22Rv1 (cell line): ENCODE results near the gene TRUB1.

Experiments used
- ZFX ChIP-seq: fragments of 450-650 bp; IDR thresholded peaks from 2 replicates; pipeline ENCODE4 v1.6.1; 2017; ENCODE audit warnings: antibody characterized with exemption, borderline replicate concordance
- TF ChIP-seq, protein P1 (sequence below): fragments of 450-650 bp; IDR thresholded peaks from 2 replicates; pipeline ENCODE4 v1.5.1; 2017; ENCODE audit warnings: mild to moderate bottlenecking

DNA sequence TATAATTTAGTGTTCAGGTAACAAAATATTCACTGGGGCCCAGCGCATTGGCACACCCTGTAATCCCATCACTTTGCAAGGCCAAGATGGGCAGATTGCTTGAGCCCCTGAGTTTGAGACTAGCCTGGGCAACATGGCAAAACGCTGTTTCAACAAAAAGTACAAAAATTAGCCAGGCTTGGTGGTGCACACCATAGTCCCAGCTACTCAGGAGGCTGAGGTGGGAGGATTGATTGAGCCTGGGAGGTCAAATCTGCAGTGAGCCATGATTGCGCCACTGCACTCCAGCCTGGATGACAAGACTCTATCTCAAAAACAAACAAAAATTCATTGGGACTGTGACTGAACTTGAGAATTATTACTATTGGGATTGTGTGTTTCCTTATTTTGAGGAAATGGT, 40.4 kb upstream of the TRUB1 start:
- TF ChIP-seq, protein P1, sequence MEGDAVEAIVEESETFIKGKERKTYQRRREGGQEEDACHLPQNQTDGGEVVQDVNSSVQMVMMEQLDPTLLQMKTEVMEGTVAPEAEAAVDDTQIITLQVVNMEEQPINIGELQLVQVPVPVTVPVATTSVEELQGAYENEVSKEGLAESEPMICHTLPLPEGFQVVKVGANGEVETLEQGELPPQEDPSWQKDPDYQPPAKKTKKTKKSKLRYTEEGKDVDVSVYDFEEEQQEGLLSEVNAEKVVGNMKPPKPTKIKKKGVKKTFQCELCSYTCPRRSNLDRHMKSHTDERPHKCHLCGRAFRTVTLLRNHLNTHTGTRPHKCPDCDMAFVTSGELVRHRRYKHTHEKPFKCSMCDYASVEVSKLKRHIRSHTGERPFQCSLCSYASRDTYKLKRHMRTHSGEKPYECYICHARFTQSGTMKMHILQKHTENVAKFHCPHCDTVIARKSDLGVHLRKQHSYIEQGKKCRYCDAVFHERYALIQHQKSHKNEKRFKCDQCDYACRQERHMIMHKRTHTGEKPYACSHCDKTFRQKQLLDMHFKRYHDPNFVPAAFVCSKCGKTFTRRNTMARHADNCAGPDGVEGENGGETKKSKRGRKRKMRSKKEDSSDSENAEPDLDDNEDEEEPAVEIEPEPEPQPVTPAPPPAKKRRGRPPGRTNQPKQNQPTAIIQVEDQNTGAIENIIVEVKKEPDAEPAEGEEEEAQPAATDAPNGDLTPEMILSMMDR = no peak
- no peak for TF ChIP-seq ZFX
